GM12801 (cell line): ENCODE data around the gene ADGRV1.

Experiments
- TF ChIP-seq, protein P1 (sequence below): IDR thresholded peaks from one replicate; pipeline ENCODE4 v1.5.1; 2011; ENCODE audit warnings: control low read depth; ENCODE audit not compliant: insufficient read length; ENCODE audit errors: extremely low read depth

Gene ADGRV1

DNA sequence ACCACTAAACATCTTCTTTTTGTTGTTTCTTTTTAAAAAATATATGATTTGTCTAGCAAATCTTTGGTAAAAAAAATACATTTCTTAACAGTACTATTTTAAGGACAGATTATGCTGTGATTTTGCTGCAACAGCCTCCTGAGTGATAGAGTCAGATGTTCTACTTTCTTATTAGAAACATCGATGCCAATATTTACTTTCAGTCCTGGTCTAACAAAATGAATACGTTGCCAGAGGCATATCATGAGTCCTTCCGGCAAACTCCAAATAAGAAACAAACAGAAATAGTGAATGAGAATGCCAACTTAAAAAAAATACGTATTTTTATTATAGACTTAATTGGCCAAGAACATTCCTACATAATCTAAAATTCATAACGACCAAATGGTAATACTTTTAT lies 371.5 kb downstream of the ADGRV1 start:
- TF ChIP-seq, protein P1, sequence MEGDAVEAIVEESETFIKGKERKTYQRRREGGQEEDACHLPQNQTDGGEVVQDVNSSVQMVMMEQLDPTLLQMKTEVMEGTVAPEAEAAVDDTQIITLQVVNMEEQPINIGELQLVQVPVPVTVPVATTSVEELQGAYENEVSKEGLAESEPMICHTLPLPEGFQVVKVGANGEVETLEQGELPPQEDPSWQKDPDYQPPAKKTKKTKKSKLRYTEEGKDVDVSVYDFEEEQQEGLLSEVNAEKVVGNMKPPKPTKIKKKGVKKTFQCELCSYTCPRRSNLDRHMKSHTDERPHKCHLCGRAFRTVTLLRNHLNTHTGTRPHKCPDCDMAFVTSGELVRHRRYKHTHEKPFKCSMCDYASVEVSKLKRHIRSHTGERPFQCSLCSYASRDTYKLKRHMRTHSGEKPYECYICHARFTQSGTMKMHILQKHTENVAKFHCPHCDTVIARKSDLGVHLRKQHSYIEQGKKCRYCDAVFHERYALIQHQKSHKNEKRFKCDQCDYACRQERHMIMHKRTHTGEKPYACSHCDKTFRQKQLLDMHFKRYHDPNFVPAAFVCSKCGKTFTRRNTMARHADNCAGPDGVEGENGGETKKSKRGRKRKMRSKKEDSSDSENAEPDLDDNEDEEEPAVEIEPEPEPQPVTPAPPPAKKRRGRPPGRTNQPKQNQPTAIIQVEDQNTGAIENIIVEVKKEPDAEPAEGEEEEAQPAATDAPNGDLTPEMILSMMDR, result no peak

DNA sequence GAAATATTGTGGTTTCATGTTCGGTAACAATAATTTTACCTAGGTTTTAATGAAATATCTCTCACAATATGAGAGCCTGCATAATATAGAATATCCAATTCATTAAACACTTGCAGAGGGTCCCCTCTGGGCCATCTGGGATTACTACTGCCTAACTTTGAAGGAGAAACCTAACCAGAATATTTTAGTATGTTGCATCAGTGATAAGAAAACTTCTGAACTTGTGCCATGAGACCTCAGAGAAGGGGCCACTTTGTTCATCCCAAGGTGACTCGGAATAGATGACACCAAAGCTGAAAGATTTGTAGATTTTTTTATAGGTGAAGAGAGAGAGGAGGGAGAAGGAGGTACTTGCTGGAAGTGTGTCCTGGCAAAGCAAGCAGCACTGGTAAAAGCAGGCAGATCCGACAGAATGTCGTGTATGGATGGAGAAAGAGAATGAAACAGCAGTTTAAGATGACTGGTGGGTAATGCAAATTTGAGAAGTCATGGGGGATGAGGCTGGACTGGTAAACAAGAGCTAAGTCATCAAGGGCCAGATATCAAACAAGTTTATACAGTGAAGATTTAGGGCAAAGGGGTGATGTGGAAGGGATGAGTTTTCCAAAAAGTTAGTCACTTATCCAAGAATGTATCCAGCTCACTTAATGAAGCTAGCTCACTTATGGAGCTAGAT lies 372.3 kb downstream of the ADGRV1 start:
- TF ChIP-seq, protein P1, result no peak

DNA sequence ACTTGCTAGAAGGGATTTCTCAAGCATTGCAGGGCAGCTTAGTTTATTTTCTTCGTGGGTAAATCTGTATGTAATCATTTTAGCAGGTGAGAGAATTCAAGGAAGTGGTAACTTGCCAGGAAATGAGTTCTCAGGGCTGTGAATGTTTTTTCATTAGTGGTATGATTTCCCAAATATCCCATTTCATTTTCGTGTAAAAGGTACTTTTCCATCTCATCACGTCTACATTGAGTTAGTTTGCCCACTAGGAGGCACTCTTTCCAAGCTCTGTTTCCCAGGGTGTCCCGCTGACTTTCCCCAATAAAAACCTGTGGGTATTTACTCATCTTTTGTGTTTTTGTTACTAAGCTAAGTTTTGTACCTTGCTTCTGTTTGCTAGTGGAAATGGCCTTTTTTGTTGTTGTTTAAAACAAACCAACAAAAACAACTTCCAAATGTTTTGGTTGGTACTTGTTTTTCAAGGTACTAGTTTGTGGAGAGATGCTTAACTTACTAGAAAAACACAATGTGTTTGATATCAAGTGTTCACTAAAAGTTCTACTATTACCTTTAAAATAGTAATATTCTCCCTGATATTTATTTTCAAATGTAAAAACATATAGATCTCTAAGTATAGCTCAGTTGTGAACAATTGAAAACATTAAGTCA lies 373.6 kb downstream of the ADGRV1 start:
- TF ChIP-seq, protein P1, result no peak

DNA sequence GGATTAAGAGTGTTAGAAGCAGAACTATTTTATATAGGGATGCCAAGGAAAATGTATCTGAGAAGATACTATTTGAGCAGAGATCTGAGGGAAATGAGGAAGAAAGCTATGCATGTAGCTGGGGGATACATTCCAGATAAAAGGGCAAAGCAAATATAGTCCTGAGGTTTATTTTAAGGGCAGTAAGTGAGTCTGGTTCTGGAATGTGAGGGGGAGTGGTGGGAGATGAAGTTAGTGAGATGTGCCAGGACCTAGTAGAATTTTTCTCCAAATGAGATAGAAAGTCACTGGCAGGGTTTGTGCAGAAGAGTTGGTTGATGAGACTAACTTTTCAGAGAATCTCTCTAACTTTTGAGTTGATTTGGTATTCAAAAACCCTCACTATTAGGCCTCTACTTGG lies 374.7 kb downstream of the ADGRV1 start:
- TF ChIP-seq, protein P1, result no peak

DNA sequence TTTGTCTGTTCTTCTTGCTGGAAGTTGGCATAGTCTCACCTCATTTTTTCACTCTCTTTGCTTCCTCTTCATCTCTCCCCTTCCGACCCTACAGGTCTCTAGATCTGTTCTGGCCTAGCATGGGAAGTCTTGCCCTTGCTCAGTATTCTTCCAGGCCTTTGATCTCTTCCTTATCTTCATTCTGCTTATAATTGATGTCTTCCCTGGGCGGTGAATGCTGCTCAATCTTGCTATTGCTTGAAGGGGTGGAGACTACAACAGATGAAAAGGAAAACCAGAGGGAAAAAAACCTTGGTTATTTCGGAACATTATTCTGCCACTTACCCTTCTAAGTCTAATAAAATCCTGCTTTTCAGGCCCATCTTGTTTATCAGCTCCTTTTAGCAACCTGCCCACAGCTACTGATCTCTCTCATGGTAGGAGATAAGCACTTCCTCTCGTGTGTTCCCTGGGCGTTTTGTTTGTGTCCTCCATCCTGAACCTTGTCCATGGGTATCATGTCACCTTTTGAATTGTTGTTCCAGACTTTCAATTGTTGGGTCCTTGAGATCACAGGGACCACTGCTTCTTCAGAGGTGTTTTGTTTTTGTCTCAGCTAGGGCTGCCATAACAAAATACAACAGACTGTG lies 375.6 kb downstream of the ADGRV1 start:
- TF ChIP-seq, protein P1, result no peak

DNA sequence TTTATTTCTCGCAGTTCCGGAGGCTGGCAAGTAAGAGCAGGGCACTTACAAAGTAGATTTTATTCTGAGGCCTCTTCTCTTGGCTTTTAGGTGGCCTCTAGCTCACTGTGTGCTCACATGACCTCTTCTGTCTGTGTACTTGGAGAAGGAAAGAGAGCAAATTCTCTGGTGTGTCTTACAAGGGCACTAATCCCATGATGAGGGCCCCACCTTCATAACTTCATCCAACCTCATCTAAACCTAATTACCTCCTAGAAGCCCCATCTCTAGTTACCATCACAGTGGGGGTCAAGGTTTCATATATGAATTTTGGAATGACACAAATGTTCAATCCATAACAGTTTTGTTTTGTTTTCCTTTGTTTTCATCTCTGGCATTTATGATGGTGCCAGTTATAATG lies 376.1 kb downstream of the ADGRV1 start:
- TF ChIP-seq, protein P1, result no peak

DNA sequence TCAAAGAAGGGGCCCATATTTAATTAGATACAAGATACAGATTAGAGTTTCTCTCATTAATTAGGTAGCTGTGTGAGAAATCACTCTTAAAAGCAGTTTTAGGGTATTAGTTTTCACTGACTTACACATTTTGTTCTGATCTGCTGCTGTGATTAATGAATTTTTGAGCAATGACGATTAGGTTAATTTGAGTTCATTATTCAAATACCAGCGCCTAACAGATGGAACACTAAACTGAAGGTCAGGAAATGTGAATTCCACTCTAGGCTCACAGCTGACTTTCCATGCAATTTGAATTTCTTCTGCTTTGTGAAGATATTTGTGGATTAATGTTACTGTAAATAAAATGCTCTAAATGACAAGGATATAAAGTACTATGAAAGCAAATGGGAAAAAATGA lies 380.6 kb downstream of the ADGRV1 start:
- TF ChIP-seq, protein P1, result no peak
